Ectodermal cell (in vitro differentiated cells): Measurements from ENCODE around the gene NSD1.
"Not testable (repeated sequence)": the region's sequence is repeated elsewhere in the genome, so short reads cannot be mapped to it uniquely, and the experiment has no call there.

Source experiments
- H3K27ac ChIP-seq: 2 replicates; pipeline ENCODE4 v1.7.0; 2013; ENCODE audit warnings: mild to moderate bottlenecking, low read depth, low read length; ENCODE audit not compliant: insufficient read depth, poor library complexity, severe bottlenecking
- H3K27me3 ChIP-seq: 2 replicates; pipeline ENCODE4 v1.7.0; 2013; ENCODE audit warnings: mild to moderate bottlenecking, low read length; ENCODE audit not compliant: insufficient read depth, control insufficient read depth, poor library complexity, severe bottlenecking
- H3K36me3 ChIP-seq: one replicate; pipeline ENCODE4 v1.7.0; 2013; ENCODE audit warnings: low read length; ENCODE audit not compliant: control insufficient read depth, insufficient read depth
- H3K4me1 ChIP-seq: one replicate; pipeline ENCODE4 v1.7.0; 2013; ENCODE audit warnings: low read length; ENCODE audit not compliant: control insufficient read depth, insufficient read depth
- H3K4me3 ChIP-seq: 2 replicates; pipeline ENCODE4 v1.7.0; 2013; ENCODE audit warnings: low read depth, low read length, control low read depth; ENCODE audit not compliant: insufficient read depth
- H3K9me3 ChIP-seq: 2 replicates; pipeline ENCODE4 v1.7.0; 2013; ENCODE audit warnings: mild to moderate bottlenecking, low read length, moderate library complexity; ENCODE audit not compliant: control insufficient read depth
- WGBS, 2 experiments: methylation state at CpG; one replicate each; pipeline ENCODE4 v1.1.7; 2013; ENCODE audit warnings: missing lambda C conversion rate in 2 of 2; 5-methylcytosine and 5-hydroxymethylcytosine counted together

NSD1 gene

GRCh38 chr5:177142778-177143177, 9.2 kb downstream of the NSD1 start:
- WGBS, 2 experiments, result 100% methylated on average over 1 of the region's 1 CpG
- Histone ChIP-seq H3K27me3 (no peaks in the 10 kb centered on the region), H3K36me3 (peaks cover 23% of the 10 kb centered on the region), H3K4me3 (no peak overlapping the region), H3K27ac (no peak overlapping the region), H3K9me3 (no peaks in the 10 kb centered on the region), H3K4me1 (no peaks in the 10 kb centered on the region)

GRCh38 chr5:177146891-177147638, 13.5 kb downstream of the NSD1 start:
- H3K36me3 ChIP-seq, result peaks cover 9% of the 10 kb centered on the region
- no peak overlapping the region for H3K27ac ChIP-seq
- H3K4me1 ChIP-seq, result no peaks in the 10 kb centered on the region
- no peak overlapping the region for H3K4me3 ChIP-seq
- WGBS, 2 experiments, result 95 to 97% methylated on average over 17 of the region's 17 CpGs
- no peaks in the 10 kb centered on the region for H3K27me3 ChIP-seq
- H3K9me3 ChIP-seq, result no peaks in the 10 kb centered on the region

GRCh38 chr5:177150061-177150460, 16.5 kb downstream of the NSD1 start:
- not testable (repeated sequence) for H3K27ac ChIP-seq, H3K27me3 ChIP-seq, H3K4me1 ChIP-seq, H3K4me3 ChIP-seq, H3K36me3 ChIP-seq, H3K9me3 ChIP-seq
- 91 to 95% methylated on average over 17 of the region's 17 CpGs for WGBS, 2 experiments

- H3K36me3 ChIP-seq, result peaks cover 1% of the 10 kb centered on the region
Observed at GRCh38 chr5:177154003-177154643, 20.6 kb downstream of the NSD1 start.

GRCh38 chr5:177162379-177162778, 28.8 kb downstream of the NSD1 start:
- Histone ChIP-seq H3K4me3 (no peak overlapping the region), H3K27ac (no peak overlapping the region), H3K4me1 (no peaks in the 10 kb centered on the region), H3K9me3 (no peaks in the 10 kb centered on the region), H3K36me3 (peaks cover 8% of the 10 kb centered on the region), H3K27me3 (no peaks in the 10 kb centered on the region)
- 93 to 96% methylated on average over 6 of the region's 6 CpGs for WGBS, 2 experiments

More at GRCh38 chr5:177154003-177154643, 20.6 kb downstream of the NSD1 start:
- Histone ChIP-seq H3K4me3 (no peak overlapping the region), H3K9me3 (no peaks in the 10 kb centered on the region), H3K4me1 (no peaks in the 10 kb centered on the region), H3K27ac (no peak overlapping the region), H3K27me3 (no peaks in the 10 kb centered on the region)
- WGBS, 2 experiments, result 93 to 95% methylated on average over 5 to 6 of the region's 6 CpGs

- Histone ChIP-seq H3K36me3 (peaks cover 8% of the 10 kb centered on the region), H3K27ac (no peak overlapping the region), H3K4me1 (no peaks in the 10 kb centered on the region), H3K27me3 (no peaks in the 10 kb centered on the region), H3K4me3 (no peak overlapping the region), H3K9me3 (no peaks in the 10 kb centered on the region)
- 93 to 97% methylated on average over 2 of the region's 2 CpGs for WGBS, 2 experiments
Observed at GRCh38 chr5:177163500-177163899, 29.9 kb downstream of the NSD1 start.

GRCh38 chr5:177169271-177169670, 35.7 kb downstream of the NSD1 start:
- no peaks in the 10 kb centered on the region for H3K27me3 ChIP-seq
- H3K9me3 ChIP-seq, result no peaks in the 10 kb centered on the region
- WGBS, 2 experiments, result 97% methylated on average over 15 of the region's 15 CpGs
- no peak overlapping the region for H3K4me3 ChIP-seq
- peaks cover 8% of the 10 kb centered on the region for H3K36me3 ChIP-seq
- H3K4me1 ChIP-seq, result no peaks in the 10 kb centered on the region
- no peak overlapping the region for H3K27ac ChIP-seq

GRCh38 chr5:177171961-177172360, 38.4 kb downstream of the NSD1 start:
- Histone ChIP-seq H3K36me3 (no peaks in the 10 kb centered on the region), H3K27ac (no peak overlapping the region), H3K4me3 (no peak overlapping the region)

GRCh38 chr5:177175336-177175735, 41.8 kb downstream of the NSD1 start:
- Histone ChIP-seq H3K27me3 (no peaks in the 10 kb centered on the region), H3K4me3 (no peak overlapping the region), H3K4me1 (no peaks in the 10 kb centered on the region), H3K9me3 (no peaks in the 10 kb centered on the region), H3K36me3 (no peaks in the 10 kb centered on the region), H3K27ac (no peak overlapping the region)
- WGBS, 2 experiments, result 93 to 95% methylated on average over 4 of the region's 4 CpGs

More at GRCh38 chr5:177171961-177172360, 38.4 kb downstream of the NSD1 start:
- Histone ChIP-seq H3K9me3 (no peaks in the 10 kb centered on the region), H3K27me3 (no peaks in the 10 kb centered on the region), H3K4me1 (no peaks in the 10 kb centered on the region)
- 94 to 96% methylated on average over 2 of the region's 2 CpGs for WGBS, 2 experiments

GRCh38 chr5:177176175-177176711, 42.7 kb downstream of the NSD1 start:
- Histone ChIP-seq H3K36me3 (no peaks in the 10 kb centered on the region), H3K4me3 (no peak overlapping the region), H3K27me3 (no peaks in the 10 kb centered on the region), H3K4me1 (no peaks in the 10 kb centered on the region), H3K9me3 (no peaks in the 10 kb centered on the region), H3K27ac (no peak overlapping the region)
- WGBS, 2 experiments, result 95 to 97% methylated on average over 7 of the region's 8 CpGs
